ENCODE data around the gene HOXB2.

DNA sequence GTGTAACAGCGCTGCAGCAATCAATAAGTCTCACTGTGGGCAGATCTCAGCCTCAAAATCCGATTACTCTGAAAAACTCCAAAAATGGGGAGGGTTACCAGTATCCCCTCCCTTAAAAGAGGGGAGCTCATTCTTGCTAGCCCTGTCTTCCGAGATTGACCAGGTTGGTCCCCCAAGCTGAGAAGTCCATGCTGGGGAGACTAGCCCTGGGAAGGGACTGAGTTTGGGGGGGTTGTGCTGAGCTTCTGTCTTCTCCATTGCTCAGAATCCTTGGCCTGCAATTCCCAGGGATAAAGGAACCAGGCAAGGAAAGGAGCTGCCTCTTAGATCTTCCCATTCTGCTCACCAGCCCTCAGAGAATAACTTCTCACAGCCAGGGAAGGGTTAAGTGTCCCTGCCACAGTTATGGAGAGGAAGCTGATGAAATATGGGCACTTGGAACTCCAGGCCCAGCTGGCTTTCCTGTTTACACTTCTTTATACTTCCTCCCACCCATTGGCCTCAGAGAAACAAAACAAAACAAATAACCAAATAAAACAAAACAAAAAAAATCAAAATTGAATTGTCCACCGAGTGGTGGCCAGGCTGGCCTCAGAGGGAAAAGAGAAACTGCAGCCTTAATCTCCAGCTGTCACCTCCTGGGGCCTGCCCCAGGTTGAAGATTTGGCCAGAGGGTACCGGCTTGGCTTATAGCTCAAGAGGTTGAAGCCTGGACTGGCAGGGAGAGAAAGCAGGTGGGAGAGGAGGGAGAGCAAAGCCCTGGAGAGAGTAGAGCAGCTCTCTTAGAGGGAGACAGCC lies 42.6 kb upstream of the HOXB2 start:
- TF ChIP-seq, protein P1, sequence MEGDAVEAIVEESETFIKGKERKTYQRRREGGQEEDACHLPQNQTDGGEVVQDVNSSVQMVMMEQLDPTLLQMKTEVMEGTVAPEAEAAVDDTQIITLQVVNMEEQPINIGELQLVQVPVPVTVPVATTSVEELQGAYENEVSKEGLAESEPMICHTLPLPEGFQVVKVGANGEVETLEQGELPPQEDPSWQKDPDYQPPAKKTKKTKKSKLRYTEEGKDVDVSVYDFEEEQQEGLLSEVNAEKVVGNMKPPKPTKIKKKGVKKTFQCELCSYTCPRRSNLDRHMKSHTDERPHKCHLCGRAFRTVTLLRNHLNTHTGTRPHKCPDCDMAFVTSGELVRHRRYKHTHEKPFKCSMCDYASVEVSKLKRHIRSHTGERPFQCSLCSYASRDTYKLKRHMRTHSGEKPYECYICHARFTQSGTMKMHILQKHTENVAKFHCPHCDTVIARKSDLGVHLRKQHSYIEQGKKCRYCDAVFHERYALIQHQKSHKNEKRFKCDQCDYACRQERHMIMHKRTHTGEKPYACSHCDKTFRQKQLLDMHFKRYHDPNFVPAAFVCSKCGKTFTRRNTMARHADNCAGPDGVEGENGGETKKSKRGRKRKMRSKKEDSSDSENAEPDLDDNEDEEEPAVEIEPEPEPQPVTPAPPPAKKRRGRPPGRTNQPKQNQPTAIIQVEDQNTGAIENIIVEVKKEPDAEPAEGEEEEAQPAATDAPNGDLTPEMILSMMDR (IDR thresholded peaks at IDR 0.05): no peak
- no peak for TF ChIP-seq EZH2phosphoT487 (IDR thresholded peaks at IDR 0.05)

Measured in neural progenitor cell (in vitro differentiated cells).